ENCODE data around the gene HCN3. TPM values are rescaled to one million over a fixed set of nuclear protein-coding genes. Genes with fewer than 3 reads are reported as not detected.

HCN3 gene
- total RNA-seq, 1 experiment from 2014 or later = 7.5 TPM

GRCh38 chr1:155267373-155267772 is 9.9 kb upstream of the HCN3 start:
- H3K27ac ChIP-seq = no peak overlapping the region
- H3F3A ChIP-seq (ENCODE audit: insufficient read depth, low read depth) = peaks cover 73% of the 10 kb centered on the region
- no peak for TF ChIP-seq EZH2 (IDR thresholded peaks at IDR 0.05; ENCODE audit: low read depth)
- TF ChIP-seq, protein P1, sequence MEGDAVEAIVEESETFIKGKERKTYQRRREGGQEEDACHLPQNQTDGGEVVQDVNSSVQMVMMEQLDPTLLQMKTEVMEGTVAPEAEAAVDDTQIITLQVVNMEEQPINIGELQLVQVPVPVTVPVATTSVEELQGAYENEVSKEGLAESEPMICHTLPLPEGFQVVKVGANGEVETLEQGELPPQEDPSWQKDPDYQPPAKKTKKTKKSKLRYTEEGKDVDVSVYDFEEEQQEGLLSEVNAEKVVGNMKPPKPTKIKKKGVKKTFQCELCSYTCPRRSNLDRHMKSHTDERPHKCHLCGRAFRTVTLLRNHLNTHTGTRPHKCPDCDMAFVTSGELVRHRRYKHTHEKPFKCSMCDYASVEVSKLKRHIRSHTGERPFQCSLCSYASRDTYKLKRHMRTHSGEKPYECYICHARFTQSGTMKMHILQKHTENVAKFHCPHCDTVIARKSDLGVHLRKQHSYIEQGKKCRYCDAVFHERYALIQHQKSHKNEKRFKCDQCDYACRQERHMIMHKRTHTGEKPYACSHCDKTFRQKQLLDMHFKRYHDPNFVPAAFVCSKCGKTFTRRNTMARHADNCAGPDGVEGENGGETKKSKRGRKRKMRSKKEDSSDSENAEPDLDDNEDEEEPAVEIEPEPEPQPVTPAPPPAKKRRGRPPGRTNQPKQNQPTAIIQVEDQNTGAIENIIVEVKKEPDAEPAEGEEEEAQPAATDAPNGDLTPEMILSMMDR (conservative IDR thresholded peaks at IDR 0.05) = no peak
- peaks cover 33% of the 10 kb centered on the region for H3K36me3 ChIP-seq (ENCODE audit: low read depth)
- H2AFZ ChIP-seq = no peak overlapping the region
- no TSS peak for BruUV-seq (replicated peaks)
- H4K20me1 ChIP-seq (ENCODE audit: insufficient read depth) = peaks cover 8% of the 10 kb centered on the region
- H3K9me2 ChIP-seq (ENCODE audit: insufficient read depth) = no peaks in the 10 kb centered on the region
- DNase-seq = no peak
- POLR2A ChIA-PET (ENCODE audit: unreplicated experiment) = no interaction called here
- H3K9me3 ChIP-seq (ENCODE audit: insufficient read depth, low read depth) = no peaks in the 10 kb centered on the region
- no peaks in the 10 kb centered on the region for H3K27me3 ChIP-seq (ENCODE audit: insufficient read depth, low read depth)
- CTCF ChIA-PET = no interaction called here
- no peak overlapping the region for H3K4me3 ChIP-seq
- peaks cover 12% of the 10 kb centered on the region for H3K4me1 ChIP-seq (replicated peaks; ENCODE audit: insufficient read depth)
- intact Hi-C loops (cut with micrococcal nuclease; ENCODE audit: unreplicated experiment) = no loop called here
- peaks cover 21% of the 10 kb centered on the region for H3K79me2 ChIP-seq (ENCODE audit: low read depth)
- no peak overlapping the region for H3K4me2 ChIP-seq

- Histone ChIP-seq H2AFZ (no peak overlapping the region), H3K4me3 (no peak overlapping the region), H3K4me2 (no peak overlapping the region), H3F3A (ENCODE audit: insufficient read depth, low read depth) (peaks cover 70% of the 10 kb centered on the region), H4K20me1 (ENCODE audit: insufficient read depth) (peaks cover 13% of the 10 kb centered on the region), H3K4me1 (replicated peaks; ENCODE audit: insufficient read depth) (peaks cover 10% of the 10 kb centered on the region), H3K27me3 (ENCODE audit: insufficient read depth, low read depth) (no peaks in the 10 kb centered on the region), H3K79me2 (ENCODE audit: low read depth) (peaks cover 28% of the 10 kb centered on the region), H3K9me3 (ENCODE audit: insufficient read depth, low read depth) (no peaks in the 10 kb centered on the region), H3K36me3 (ENCODE audit: low read depth) (peaks cover 33% of the 10 kb centered on the region), H3K9me2 (ENCODE audit: insufficient read depth) (no peaks in the 10 kb centered on the region), H3K27ac (no peak overlapping the region)
- intact Hi-C loops (cut with micrococcal nuclease; ENCODE audit: unreplicated experiment) = no loop called here
- CTCF ChIA-PET = no interaction called here
- TF ChIP-seq EZH2 (IDR thresholded peaks at IDR 0.05; ENCODE audit: low read depth) = no peak
- TF ChIP-seq, protein P1 (conservative IDR thresholded peaks at IDR 0.05) = no peak
- DNase-seq = no peak
- BruUV-seq (replicated peaks) = no TSS peak
- POLR2A ChIA-PET (ENCODE audit: unreplicated experiment) = no interaction called here
These were observed 8.6 kb upstream of the HCN3 start for GRCh38 chr1:155268630-155269029.

GRCh38 chr1:155269381-155269780 is 7.9 kb upstream of the HCN3 start:
- Histone ChIP-seq H3K9me2 (ENCODE audit: insufficient read depth) (no peaks in the 10 kb centered on the region), H3K4me3 (no peak overlapping the region), H3K27me3 (ENCODE audit: insufficient read depth, low read depth) (no peaks in the 10 kb centered on the region), H3K27ac (no peak overlapping the region), H4K20me1 (ENCODE audit: insufficient read depth) (peaks cover 13% of the 10 kb centered on the region), H3K79me2 (ENCODE audit: low read depth) (peaks cover 28% of the 10 kb centered on the region), H3K4me1 (replicated peaks; ENCODE audit: insufficient read depth) (peaks cover 14% of the 10 kb centered on the region), H3K36me3 (ENCODE audit: low read depth) (peaks cover 33% of the 10 kb centered on the region), H3K4me2 (no peak overlapping the region), H2AFZ (no peak overlapping the region), H3F3A (ENCODE audit: insufficient read depth, low read depth) (peaks cover 69% of the 10 kb centered on the region), H3K9me3 (ENCODE audit: insufficient read depth, low read depth) (no peaks in the 10 kb centered on the region)
- no peak for DNase-seq
- POLR2A ChIA-PET (ENCODE audit: unreplicated experiment) = no interaction called here
- CTCF ChIA-PET = no interaction called here
- TF ChIP-seq, protein P1 (conservative IDR thresholded peaks at IDR 0.05) = no peak
- TF ChIP-seq EZH2 (IDR thresholded peaks at IDR 0.05; ENCODE audit: low read depth) = no peak
- BruUV-seq (replicated peaks) = no TSS peak
- intact Hi-C loops (cut with micrococcal nuclease; ENCODE audit: unreplicated experiment) = no loop called here

Measured in PC-9 (cell line).